LNCaP clone FGC (cell line): ENCODE results near the gene LINGO4.

Experiments
- DNase-seq: peaks from one replicate; pipeline ENCODE4 v3.0.0-alpha.2; 2011; ENCODE audit warnings: low read depth
- H3K4me3 ChIP-seq: 2 replicates; pipeline ENCODE4 v1.5.1; 2011; ENCODE audit warnings: mild to moderate bottlenecking, low read depth, low read length, control low read depth
- TF ChIP-seq, protein P1 (sequence below): IDR thresholded peaks from 2 replicates; pipeline ENCODE4 v1.5.1; 2012; ENCODE audit warnings: mild to moderate bottlenecking; ENCODE audit not compliant: control insufficient read depth, insufficient read depth; ENCODE audit errors: extremely low read depth

Gene LINGO4

DNA sequence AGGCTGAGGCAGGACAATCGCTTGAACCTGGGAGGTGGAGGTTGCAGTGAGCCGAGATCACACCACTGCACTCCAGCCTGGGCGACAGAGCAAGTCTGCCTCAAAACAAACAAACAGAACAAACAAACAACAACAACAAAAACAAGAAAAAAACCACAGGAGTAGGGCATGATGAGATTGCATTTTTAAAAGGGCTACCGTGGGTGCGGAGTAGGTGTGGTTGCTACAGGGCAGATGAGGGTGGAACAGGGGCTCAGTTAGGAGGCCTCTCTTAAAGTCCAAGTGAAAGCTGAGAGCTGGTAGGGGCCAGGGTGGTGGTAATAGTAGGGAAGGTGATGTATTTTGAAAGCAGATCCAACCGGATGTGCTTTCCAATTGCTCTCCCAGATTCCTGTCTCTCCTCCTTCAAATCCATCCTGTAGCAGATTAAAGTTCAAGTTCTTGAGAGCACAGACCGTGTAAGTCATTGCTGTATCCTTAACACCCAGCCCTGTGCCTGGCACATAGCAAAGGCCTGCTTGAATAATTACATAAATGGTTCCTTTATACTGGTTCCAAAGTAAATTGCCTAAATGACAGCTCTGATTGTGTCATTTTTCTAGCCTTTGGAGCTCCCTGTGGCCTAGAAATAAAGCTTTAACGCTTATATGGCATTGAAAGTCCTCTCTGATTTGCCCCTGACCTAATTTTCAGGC is 4.2 kb upstream of the LINGO4 start:
- no peak overlapping the region for H3K4me3 ChIP-seq
- no peak for DNase-seq
- TF ChIP-seq, protein P1, sequence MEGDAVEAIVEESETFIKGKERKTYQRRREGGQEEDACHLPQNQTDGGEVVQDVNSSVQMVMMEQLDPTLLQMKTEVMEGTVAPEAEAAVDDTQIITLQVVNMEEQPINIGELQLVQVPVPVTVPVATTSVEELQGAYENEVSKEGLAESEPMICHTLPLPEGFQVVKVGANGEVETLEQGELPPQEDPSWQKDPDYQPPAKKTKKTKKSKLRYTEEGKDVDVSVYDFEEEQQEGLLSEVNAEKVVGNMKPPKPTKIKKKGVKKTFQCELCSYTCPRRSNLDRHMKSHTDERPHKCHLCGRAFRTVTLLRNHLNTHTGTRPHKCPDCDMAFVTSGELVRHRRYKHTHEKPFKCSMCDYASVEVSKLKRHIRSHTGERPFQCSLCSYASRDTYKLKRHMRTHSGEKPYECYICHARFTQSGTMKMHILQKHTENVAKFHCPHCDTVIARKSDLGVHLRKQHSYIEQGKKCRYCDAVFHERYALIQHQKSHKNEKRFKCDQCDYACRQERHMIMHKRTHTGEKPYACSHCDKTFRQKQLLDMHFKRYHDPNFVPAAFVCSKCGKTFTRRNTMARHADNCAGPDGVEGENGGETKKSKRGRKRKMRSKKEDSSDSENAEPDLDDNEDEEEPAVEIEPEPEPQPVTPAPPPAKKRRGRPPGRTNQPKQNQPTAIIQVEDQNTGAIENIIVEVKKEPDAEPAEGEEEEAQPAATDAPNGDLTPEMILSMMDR: no peak

DNA sequence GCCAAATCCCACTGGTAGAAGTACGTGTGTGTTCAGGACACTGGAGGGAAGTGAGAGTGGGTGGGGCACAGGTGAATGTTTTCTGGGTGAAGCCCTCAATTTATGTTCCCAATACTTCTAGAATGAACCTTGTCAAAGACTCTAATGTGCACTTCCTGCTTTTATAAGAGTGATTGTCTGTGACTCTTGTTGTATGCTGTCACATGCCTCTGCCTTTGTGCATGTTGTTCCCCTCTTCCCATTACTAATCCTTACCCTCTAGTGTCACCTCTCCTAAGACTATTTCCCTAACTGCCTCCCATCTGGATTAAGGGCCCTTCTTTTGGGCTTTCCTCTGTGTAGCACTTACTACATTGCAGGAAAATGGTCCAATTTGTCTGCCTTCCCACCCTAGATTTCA is 2.5 kb upstream of the LINGO4 start:
- no peak overlapping the region for H3K4me3 ChIP-seq
- TF ChIP-seq, protein P1: no peak
- DNase-seq: no peak

DNA sequence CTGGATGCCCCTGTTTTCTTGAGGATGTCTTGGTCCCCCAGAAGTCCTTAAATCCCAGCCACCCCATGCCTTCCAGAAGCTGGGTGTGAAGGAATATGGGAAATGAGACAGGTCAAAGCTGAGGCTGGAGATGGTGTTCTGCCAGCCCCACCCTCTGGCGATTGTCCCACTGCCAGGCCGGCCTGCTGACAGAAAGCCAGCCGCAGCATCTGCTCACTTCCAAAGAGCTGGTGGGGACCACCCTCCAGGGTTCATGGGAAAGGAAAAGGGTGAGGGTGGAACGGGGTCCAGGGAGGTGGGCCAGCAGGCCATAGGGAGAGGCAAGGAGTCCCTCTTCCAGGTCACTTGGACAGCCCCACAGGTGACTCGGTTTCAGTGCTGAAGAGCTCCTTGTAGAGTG is 1.9 kb upstream of the LINGO4 start:
- no peak overlapping the region for H3K4me3 ChIP-seq
- TF ChIP-seq, protein P1: no peak
- DNase-seq: no peak

DNA sequence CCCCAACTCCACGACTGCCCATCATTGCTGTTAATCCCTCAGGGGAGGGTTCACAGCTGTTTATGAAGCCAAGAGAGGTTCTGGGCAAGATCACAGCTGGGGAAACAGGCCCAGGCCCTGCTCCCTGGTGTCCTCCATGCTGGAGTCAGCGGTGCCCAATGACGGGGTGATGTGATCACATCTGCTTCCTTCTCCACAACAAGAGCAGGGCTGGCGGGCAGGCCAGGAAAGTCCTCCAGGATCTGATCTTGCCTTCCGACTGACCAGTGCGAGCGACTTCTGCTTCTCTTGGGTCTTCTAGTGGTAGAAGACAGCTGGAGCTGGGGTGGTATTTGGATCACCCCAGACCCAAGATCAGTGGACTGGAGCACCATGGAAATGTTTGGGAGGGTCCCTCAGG is 951 bp upstream of the LINGO4 start:
- TF ChIP-seq, protein P1: no peak
- DNase-seq: no peak
- H3K4me3 ChIP-seq: no peak overlapping the region

DNA sequence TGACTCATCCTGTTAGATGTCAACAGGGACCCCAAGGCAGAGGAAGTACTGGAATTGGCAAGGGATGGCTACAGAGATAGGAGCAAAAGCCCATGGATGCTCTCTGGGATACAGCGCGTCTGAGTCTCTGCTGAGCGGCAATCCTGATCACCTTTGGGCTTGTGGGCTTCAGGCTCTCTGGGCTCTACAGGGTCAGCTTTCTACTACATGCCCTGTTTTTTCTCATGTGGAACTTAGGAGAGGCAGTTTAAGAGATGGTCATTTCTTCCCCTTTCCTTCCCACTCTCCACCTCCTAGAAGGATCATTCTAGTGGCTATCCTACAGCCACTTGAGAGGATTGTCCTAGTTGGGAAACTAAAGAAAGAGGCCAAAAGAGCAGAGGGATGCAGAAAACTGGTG is 1.3 kb downstream of the LINGO4 start:
- no peak for DNase-seq
- TF ChIP-seq, protein P1: no peak
- H3K4me3 ChIP-seq: no peak overlapping the region

DNA sequence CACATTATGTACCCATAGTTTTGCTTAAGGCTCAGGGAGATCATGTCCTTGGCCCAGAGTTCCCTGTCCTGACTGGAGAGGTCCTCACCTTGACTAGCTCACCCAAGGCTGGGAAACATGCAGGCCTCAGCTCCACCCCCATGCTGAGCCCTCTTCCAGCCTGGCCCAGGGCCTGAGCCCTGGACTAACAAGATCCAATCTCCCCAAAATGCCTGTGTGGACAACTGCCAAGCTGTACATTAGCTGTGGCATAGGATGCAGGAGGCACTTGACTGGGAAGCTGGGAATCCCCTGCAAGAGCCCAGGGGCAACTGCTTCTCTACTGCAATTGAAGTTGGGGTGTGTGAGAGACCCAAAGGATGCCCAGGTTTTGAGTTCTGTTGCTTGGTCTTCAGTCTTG is 2.1 kb downstream of the LINGO4 start:
- TF ChIP-seq, protein P1: no peak
- no peak for DNase-seq
- no peak overlapping the region for H3K4me3 ChIP-seq

DNA sequence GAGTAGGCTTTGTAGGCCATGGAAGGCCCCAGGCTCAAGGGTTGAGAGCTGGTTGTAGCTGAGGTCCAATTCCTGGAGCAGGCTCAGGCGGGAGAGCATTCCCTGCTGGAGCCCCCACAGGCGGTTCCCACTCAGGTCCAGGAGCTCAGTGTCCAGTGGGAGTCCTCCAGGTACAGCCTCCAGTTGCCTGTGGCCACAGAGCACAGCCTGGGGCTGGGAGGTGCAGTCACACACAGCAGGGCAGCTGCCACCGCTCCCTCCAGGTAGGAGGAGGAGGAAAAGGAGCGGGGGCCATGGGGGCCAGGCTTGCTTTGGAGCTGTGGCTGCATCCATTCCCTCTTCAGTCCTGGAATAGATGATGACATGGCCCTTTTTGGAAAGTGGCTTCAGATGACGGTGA is 2.8 kb downstream of the LINGO4 start:
- TF ChIP-seq, protein P1: no peak
- H3K4me3 ChIP-seq: no peak overlapping the region
- DNase-seq: no peak
